DOHH2 (cell line): ENCODE measurements around the gene ILK.

Source experiments
- EZH2phosphoT487 ChIP-seq: fragments of 200-600 bp; sonication (generic); IDR thresholded peaks from 2 replicates; pipeline ENCODE4 v1.6.1; 2017; ENCODE audit warnings: borderline replicate concordance, mild to moderate bottlenecking, antibody characterized with exemption, low read length, moderate library complexity, mixed read lengths
- TF ChIP-seq, protein P1 (sequence below): fragments of 200-600 bp; sonication (generic); IDR thresholded peaks from one replicate; pipeline ENCODE4 v1.5.1; 2014; ENCODE audit warnings: antibody characterized with exemption, mild to moderate bottlenecking, low read depth, low read length; ENCODE audit not compliant: poor library complexity, severe bottlenecking

DNA sequence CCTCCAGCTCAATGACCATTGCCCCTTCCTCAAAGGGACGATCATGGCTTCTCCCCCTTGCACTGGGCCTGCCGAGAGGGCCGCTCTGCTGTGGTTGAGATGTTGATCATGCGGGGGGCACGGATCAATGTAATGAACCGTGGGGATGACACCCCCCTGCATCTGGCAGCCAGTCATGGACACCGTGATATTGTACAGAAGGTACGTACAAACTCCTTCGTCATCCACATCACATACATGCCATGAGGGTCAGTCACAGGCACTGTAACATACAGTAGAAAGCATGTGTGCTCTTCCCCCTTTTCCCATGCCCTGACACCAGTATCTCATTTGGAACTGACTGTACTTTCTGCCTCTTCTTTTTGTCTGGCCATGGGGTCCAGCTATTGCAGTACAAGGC, 4.4 kb downstream of the ILK start:
- TF ChIP-seq, protein P1, sequence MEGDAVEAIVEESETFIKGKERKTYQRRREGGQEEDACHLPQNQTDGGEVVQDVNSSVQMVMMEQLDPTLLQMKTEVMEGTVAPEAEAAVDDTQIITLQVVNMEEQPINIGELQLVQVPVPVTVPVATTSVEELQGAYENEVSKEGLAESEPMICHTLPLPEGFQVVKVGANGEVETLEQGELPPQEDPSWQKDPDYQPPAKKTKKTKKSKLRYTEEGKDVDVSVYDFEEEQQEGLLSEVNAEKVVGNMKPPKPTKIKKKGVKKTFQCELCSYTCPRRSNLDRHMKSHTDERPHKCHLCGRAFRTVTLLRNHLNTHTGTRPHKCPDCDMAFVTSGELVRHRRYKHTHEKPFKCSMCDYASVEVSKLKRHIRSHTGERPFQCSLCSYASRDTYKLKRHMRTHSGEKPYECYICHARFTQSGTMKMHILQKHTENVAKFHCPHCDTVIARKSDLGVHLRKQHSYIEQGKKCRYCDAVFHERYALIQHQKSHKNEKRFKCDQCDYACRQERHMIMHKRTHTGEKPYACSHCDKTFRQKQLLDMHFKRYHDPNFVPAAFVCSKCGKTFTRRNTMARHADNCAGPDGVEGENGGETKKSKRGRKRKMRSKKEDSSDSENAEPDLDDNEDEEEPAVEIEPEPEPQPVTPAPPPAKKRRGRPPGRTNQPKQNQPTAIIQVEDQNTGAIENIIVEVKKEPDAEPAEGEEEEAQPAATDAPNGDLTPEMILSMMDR: no peak
- no peak for TF ChIP-seq EZH2phosphoT487
